HG03139 (cell line): ENCODE results near the gene KCNH6.
A peak's percentile ranks its signal among the peaks of the same experiment; 100 is the strongest.

ENCODE experiments used
- ATAC-seq: cut with Tn5 transposase; IDR thresholded peaks from one replicate; pipeline ENCODE4 v1.9.1; 2021; ENCODE audit not compliant: unreplicated experiment

Gene KCNH6

DNA sequence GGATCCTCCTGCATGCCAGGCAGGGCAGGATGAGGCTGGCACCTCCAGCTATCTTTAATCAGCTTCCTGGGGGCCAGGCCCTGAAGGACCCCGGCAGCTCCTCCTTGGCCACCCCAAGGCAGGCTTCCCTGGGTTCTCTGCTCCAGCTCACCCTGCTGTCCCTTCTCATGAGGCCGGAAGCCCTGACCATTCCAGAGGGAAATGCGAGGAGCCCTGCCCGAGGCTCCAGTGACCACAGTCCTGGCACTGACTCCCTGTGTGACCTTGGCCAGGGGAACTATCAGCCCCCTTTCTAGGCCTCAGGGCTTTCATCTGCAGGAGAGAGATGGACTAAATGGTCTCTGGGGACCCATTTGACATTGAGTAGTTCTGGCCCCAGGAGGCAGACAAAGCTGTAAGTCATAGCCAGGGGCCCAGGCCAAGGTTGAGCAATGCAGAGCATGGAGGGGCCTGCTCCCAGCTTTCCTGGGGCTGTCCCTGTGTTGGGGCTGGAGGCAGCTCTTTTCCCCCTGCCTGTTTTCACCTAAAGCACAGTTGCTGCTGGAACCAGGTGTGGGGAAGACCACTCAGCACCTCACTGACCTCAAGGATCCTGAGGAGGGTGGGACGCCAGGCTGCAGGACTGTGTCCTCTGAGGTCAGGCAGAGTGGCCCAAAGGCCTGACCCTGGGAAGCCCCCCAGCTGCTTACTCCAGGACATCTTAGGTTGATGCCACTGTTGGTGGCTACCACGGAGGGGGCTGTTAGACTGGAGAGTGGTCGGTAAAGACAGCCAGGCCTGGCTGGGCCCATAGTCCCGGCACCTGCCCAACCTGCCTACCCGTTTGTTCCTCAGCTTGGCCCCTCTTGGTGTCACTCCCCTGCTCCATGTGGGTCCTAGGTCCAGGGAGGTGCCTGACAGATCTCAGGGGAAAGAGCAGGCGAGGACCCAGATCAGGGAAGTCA, 8.1 kb downstream of the KCNH6 start:
- no peak for ATAC-seq

DNA sequence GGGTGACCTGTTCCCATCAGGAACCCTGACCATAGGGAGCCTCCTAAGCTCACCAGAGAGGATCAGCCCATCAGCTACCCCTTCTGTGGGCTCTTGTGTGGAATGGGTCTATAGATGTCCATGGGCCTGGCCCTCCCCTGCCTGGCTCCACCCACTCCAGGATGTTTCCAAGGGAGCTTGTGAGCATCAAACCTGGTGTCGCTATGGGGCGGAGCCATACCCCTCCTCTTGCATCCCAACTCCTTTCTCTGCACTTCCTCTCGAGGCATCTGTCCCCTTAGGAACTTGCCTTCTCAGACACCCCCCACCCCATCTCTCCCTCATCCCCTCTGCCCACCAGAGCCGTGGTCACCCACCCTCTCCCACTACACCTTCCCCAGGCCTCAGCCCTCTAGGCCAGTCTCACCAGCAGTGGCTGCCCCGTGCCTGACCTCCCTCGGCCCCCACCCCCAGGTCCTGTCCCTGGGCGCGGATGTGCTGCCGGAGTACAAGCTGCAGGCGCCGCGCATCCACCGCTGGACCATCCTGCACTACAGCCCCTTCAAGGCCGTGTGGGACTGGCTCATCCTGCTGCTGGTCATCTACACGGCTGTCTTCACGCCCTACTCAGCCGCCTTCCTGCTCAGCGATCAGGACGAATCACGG, 10.4 kb downstream of the KCNH6 start:
- no peak for ATAC-seq

DNA sequence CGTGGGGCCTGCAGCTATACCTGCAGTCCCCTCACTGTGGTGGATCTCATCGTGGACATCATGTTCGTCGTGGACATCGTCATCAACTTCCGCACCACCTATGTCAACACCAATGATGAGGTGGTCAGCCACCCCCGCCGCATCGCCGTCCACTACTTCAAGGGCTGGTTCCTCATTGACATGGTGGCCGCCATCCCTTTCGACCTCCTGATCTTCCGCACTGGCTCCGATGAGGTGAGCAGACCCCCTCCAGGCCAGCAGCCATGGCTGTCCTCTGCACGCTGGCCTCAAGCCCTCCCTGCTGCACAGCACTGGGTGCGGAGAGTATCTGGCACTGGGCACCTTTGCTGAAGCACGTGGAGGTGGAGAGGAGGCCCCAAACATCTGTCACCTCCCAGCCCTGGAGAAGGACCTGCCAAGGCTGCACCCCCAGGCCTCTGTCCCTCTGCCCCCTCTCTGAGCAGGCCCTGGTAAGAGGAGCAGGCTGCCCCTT, 11.0 kb downstream of the KCNH6 start:
- ATAC-seq: no peak

DNA sequence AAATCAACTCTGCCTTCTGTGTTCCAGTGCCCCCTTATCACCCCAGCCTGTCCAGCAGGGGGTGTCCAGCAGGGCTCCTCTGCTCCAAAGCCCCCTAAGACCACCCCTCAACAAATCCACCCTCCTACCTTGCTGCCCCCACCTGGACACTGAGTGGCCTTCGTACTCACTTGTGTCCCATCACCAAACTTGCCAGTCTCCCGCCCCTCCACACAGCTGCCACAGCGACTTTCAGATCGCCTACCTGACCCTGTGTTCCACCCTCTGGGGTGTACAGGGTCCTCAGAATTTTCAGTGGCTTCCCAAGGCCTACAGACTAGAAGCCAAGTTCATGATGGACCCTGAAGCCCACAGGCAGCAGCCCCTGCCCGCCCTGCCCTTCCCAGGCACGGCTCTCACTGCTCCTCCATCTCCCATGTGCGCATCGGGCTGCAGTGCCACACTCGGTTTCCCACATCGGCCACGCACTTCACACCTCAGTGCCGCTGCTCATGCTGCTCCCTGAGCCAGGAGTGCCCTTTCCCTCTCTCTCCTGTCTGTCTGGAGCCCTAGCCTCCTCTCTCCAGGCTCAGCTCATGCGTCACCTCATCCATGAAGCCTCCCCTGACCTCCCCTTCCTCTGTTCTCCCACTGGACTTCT, 11.8 kb downstream of the KCNH6 start:
- no peak for ATAC-seq

DNA sequence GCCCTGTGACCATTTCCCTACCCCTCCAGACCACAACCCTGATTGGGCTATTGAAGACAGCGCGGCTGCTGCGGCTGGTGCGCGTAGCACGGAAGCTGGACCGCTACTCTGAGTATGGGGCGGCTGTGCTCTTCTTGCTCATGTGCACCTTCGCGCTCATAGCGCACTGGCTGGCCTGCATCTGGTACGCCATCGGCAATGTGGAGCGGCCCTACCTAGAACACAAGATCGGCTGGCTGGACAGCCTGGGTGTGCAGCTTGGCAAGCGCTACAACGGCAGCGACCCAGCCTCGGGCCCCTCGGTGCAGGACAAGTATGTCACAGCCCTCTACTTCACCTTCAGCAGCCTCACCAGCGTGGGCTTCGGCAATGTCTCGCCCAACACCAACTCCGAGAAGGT, 12.5 kb downstream of the KCNH6 start:
- no peak for ATAC-seq

DNA sequence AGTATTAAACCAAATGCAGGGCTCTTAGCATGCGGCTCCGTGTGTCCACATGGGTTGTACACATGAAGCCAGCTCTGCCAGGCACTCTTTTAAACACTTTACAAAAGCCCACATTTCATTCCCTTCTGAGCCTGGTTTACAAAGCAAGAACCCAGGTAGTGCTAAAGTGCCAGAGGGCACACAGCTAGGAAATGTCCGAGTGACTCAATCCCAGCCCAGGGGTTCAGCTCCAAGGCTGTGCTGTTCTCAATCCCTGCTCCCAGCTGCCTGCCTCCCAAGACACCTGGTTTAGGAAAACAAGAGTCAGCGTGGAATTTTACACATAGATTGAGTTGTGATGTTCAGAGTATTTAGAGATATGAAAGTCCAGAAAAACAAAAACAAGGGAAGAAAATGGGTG, 13.8 kb downstream of the KCNH6 start:
- ATAC-seq: no peak

DNA sequence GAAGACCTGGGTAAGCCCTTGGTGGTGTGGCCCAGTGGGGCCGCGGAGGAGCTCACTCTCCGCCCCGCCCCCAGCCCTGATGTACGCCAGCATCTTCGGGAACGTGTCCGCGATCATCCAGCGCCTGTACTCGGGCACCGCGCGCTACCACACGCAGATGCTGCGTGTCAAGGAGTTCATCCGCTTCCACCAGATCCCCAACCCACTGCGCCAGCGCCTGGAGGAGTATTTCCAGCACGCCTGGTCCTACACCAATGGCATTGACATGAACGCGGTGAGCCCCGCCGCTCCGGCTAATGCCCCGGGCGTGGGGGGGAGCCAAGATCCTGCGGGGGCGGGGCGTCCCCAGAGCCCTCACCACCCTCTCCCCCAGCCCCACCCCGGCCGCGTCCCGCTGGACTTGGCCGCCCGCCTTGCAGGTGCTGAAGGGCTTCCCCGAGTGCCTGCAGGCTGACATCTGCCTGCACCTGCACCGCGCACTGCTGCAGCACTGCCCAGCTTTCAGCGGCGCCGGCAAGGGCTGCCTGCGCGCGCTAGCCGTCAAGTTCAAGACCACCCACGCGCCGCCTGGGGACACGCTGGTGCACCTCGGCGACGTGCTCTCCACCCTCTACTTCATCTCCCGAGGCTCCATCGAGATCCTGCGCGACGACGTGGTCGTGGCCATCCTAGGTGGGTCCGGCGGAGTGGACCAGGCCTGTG, 15.0 kb downstream of the KCNH6 start:
- no peak for ATAC-seq

DNA sequence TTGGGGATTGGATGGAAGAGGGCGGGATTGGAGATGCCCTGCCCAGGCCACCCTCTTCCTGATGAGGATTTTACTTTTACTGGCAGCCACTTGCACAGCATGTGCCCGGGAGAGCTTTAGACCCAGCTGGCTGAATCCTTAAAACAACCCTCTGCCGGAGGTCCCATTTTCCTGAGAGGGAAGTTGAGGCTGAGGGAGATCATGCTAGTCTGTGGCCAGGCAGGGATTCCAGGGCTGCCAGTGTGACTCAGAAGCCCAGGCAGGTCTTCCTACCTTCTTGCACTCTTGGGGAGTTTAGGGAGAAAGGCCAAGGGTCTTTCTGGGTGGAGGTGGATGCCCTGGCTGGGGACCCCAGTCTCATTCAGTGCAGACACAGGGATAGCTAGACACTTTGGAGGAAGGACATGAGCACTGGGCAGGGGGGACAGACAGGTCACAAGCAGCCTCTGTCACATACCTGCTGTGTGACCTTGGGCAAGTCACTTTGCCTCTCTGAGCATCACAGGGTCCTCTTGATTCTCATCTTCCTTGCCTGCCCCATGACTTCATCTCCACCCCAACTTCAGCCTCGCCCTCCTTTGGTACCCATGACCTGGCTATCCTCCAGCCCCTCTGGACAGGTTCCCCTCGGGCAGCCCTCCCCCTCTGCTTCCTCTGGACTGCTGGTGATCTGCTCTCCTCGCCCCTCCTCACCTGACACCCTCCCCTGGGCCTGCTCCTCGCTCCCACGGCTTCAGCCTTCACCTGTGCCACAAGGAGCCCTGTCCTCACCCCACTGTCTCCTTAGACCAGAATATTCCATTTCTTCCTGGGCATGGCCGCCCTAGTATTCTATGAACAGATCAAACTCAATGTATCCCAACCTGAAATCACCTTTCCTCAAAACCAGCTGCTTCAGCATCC, 15.8 kb downstream of the KCNH6 start:
- no peak for ATAC-seq

DNA sequence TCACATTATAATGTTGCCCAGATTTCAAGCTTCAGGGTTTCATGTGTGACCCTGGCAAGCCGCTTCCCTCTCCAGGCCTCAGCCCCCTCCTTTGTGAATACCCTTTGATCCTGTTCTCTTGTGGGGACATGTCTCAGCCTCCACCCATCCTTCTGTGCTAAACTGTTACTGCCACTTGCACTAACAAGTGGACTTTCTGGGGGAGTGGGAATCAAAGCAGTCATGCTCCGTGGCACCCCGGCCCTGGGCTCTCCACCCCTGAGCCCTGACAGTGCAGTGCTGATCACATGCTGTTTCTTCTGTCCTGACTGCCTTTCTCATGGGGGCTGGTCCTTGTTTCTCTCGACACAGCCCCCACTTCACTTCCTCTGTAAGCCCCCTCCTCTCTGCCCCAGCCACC, 17.4 kb downstream of the KCNH6 start:
- ATAC-seq: no peak

DNA sequence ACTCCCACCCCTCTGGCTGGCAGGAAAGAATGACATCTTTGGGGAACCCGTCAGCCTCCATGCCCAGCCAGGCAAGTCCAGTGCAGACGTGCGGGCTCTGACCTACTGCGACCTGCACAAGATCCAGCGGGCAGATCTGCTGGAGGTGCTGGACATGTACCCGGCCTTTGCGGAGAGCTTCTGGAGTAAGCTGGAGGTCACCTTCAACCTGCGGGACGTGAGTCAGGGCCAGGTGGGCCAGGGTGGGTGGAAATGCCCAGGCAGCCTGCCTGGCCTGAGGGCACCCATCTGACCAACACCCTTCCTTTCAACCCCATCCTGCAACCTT, 19.0 kb downstream of the KCNH6 start:
- ATAC-seq: no peak

DNA sequence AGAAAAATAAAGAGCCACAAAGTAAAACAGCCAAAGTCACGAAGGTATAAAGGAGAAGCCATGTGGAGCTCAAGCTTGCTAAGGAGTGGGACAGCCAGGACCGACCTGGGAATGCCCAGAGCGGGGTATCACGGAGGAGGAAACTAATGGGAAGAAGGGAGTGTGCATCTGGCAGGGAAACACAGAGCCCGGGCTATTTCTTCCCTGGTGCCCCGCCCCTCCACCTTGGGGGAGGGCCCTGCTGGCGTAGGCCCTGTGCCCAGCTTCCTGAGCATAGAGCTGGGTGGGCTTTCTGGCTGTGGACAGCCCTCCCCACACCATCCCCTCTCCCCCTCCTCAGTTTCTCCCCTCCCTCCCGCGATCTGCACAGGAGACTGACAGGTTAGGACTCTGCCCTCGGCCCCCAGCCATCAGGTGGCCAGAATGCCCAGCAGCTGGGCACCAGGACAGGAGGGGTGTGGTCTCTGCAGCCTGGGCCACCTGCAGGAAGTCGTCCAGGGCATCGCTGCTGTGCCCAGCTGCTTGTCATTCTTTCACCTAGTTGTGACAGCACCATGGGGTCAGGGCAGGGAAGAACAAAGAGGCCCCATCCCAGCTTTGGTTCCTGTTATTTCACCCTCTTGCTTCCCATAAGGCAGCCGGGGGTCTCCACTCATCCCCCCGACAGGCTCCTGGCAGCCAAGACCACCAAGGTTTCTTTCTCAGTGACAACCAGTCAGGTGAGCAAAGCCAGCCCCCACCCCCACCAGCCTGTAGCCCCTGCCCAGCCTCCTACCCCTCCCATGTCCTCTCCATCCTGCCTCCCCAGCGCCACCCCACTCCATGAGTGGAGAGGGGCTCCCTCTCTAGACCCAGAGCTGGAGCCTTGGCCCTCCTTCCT, 20.0 kb downstream of the KCNH6 start:
- no peak for ATAC-seq

DNA sequence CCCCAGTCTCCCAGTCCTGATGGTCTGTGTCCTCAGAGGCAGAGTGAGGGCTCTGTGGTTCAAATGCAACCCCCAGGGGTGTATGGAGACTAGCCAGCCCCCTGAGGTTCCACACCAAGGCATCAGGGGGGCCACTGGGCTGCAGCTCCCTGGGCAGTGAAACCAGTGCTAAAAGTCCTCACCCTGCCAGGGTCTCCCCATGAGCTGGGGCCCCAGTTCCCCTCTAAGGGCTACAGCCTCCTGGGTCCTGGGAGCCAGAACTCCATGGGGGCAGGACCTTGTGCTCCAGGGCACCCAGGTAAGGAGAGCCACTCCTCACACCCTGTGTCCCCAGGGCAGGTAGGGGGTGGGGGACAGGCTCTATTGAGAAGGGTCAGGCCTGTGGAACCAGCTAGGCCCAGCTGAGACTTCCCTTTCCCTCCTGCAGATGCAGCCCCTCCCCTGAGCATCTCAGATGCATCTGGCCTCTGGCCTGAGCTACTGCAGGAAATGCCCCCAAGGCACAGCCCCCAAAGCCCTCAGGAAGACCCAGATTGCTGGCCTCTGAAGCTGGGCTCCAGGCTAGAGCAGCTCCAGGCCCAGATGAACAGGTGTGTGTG, 20.8 kb downstream of the KCNH6 start:
- ATAC-seq: no peak

DNA sequence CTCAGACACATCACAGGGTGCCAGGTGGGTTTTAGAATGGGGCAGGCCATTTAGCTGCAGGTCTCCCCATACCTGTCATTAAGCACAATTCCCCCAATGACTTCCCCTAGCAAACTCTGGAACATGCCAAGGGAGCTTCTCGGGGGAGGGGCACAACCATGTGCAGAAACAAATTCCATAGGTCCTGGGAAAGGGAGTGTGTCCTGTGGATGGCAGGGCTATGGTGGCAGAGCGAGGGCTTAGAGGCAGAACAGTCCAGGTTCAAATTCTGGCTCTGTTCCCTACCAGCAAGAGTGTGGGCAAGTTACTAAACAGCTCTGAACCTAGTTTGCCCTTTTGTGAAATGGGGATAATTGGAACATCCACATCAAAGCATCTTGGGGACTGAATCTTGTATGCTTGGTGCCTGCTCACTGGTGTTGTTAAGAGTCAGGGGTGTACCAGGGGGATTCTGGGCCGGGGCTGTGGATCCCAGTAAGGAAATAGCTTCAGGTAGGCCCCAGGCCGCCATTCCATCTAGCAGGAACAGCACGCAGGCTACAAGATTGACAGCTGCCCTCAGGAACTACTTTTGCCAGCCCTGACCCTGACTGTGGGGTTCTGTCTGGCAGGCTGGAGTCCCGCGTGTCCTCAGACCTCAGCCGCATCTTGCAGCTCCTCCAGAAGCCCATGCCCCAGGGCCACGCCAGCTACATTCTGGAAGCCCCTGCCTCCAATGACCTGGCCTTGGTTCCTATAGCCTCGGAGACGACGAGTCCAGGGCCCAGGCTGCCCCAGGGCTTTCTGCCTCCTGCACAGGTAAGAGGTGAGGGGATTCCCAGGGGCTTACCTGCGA, 21.5 kb downstream of the KCNH6 start:
- no peak for ATAC-seq

DNA sequence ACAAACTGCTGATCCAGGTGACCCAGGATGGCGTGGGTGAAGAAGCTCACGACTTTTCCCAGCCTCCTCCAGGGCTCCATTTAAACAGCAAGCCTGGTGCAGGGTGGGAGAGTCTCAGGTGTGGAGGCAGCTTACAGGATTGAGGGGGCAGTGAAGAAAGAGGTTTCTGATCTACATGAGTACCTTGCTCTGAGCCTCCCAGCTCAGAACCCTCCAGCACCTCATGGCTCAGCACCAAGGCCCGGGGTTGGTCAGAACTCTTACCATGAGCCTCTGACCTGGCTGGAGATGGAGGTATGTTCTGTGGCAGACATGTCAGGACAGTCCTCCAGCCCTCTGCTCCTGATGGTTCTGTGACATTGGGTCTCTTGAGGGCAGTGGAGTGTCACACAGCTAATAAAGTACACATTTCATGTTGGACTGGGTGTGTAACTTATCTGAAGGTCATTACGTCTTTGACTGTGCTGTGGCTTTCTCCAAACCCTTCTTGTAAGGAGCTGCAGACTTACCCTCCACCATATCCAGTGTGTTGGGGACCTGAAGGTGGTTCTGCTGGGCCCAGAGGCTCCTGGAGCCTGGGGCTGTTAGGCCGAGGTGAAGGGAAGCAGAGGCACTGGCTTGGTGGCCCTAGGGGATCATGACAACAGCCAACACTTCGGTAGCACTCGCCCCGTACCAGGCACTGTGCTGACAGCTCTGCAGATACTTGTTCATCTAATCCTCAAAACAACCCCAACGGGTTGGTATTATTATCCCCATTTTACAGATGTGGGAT, 23.3 kb downstream of the KCNH6 start:
- ATAC-seq: no peak

DNA sequence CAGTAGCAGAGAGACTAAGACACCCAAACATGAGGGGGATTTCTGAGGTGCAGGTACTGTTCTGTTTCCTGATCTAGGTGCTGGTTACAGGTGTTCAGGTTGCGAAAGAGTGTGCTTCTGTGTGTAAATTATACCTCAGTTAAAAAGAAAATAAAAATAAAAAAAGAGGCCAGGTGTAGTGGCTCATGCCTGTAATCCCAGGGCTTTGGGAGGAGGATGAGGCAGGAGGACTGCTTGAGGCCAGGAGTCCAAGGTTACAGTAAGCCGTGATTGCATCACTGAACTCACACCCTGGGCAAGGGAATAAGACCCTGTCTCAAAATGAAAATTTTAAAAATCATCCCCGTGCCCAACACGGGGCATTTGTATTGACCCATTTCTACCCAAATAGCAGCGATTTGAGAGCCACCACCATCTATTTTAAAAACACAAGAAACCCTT, 23.9 kb downstream of the KCNH6 start:
- ATAC-seq: no peak

DNA sequence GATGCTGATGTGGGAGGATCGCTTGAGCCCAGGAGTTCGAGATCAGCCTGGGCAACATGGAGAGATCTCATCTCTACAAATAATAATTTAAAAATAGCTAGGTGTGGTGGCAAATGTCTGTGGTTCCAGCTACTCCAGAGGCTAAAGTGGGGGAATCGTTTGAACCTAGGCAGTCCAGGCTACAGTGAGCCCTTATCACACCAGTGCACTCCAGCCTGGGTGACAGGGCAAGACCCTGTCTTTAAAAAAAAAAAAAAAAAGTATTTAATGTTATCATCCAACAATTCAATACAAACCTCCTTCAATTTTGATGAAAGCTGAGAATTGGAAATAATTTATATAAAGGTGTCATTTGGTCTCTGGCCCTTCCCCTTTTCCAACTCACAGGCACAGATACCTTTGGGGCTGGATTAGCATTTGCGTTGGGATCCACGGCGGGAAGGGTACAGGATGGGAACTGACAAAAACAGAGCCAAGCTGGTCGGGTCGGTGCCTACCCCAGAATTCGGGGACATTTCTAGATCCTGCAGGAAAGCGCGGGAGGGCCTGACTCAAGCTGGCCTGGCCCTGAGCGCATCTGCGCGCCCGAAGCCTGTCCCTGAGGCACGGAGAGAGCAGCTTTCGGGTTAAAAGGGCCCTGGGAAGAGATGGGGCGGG, 26.3 kb downstream of the KCNH6 start:
- ATAC-seq: peak; percentile 4
